Measurements from ENCODE around the gene CAMP.

The CAMP gene

DNA sequence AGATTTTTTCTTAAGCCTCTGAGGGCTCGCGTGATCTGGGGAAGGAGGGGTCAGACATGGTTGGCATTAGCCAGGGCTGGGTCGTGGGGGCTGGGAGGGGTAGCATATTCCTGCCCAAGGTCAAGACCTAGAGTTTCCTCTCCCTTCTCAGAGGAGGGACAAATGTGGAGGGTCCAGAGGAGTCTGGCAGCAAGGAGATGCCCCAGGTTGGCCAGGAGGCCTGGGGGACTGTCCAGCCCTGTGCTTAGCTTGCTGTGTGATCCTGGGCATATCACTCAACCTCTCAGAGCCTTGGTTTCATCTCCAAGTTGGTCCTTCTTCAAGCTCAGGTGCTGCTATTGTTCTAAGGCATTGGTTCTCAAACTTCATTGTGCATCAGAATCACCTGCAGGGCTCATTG, 9.1 kb upstream of the CAMP start:
- H3K27ac ChIP-seq, result no peak overlapping the region
- no peak for TF ChIP-seq ZFX (IDR thresholded peaks at IDR 0.05)
- TF ChIP-seq, protein P1, sequence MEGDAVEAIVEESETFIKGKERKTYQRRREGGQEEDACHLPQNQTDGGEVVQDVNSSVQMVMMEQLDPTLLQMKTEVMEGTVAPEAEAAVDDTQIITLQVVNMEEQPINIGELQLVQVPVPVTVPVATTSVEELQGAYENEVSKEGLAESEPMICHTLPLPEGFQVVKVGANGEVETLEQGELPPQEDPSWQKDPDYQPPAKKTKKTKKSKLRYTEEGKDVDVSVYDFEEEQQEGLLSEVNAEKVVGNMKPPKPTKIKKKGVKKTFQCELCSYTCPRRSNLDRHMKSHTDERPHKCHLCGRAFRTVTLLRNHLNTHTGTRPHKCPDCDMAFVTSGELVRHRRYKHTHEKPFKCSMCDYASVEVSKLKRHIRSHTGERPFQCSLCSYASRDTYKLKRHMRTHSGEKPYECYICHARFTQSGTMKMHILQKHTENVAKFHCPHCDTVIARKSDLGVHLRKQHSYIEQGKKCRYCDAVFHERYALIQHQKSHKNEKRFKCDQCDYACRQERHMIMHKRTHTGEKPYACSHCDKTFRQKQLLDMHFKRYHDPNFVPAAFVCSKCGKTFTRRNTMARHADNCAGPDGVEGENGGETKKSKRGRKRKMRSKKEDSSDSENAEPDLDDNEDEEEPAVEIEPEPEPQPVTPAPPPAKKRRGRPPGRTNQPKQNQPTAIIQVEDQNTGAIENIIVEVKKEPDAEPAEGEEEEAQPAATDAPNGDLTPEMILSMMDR (conservative IDR thresholded peaks at IDR 0.05), result no peak

DNA sequence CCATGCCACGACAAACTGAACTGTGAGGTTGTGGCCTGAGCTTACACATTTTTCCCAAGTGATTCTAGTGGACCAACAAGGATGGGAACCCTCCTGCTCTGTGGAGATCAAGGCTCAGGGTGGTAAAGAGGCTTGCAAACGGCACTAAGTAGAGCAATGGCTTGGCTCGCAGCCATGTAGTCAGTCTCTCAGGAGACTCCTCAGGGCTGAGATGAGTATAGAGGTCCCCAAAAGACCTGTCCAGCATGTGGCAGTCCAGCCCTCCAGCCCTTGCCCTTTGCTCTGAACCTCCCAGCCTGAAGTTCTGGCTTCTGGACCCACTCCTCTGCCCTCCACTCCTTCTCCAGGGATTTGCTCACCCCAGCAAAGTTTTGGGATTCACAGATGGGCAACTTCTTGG, 8.3 kb upstream of the CAMP start:
- TF ChIP-seq ZFX (IDR thresholded peaks at IDR 0.05), result no peak
- TF ChIP-seq, protein P1 (conservative IDR thresholded peaks at IDR 0.05), result no peak
- no peak overlapping the region for H3K27ac ChIP-seq

DNA sequence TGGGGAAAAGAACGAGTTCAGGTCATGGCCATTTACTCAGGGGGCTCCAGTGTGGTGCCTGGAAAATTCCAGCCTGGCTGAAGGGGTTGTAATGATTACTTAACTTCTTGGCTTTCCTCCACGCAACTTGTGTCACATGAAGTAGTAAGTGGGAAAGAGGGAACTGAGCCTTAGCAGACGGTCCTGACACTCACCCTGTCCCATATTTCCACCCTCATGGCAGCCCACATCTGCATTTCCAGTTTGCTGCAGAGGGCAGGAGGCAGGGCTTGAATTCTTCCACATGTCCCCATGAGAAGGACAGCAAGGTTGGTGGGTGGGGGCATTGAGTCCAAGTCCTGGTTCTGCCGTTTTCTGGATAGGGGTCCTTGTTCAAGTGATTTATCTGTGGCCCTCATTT, 7.8 kb upstream of the CAMP start:
- TF ChIP-seq, protein P1 (conservative IDR thresholded peaks at IDR 0.05), result no peak
- no peak for TF ChIP-seq ZFX (IDR thresholded peaks at IDR 0.05)
- 0 out of 2 replicates have a peak overlapping the region, but pooled peaks have one; percentile 1 for H3K27ac ChIP-seq

GRCh38 chr3:48215876-48216275, 7.4 kb upstream of the CAMP start:
- 0 out of 2 replicates have a peak overlapping the region, but pooled peaks have one; percentile 1 for H3K27ac ChIP-seq
- TF ChIP-seq, protein P1 (conservative IDR thresholded peaks at IDR 0.05), result no peak
- no peak for TF ChIP-seq ZFX (IDR thresholded peaks at IDR 0.05)

DNA sequence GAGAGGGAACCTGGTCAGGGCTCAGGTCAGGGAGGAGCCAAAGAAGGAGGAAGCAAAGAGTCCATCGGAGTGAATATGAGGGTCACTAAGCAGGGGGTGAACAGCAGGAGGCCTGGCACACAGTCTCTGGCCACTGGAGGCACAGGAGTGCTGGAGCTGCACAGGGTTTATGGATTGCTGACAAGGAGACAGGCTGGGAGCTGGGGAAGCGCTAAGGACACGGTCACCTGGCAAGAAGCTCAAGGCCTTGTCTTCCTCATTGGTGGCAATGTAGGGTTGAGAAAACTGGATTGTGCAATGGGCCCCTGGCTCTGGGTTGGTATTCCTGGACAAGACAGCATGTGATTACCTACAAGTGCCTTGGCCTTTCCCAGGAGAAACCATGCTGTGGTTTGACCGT, 5.8 kb upstream of the CAMP start:
- H3K27ac ChIP-seq, result no peak overlapping the region
- TF ChIP-seq, protein P1 (conservative IDR thresholded peaks at IDR 0.05), result no peak
- no peak for TF ChIP-seq ZFX (IDR thresholded peaks at IDR 0.05)

- TF ChIP-seq, protein P1 (conservative IDR thresholded peaks at IDR 0.05), result no peak
- TF ChIP-seq ZFX (IDR thresholded peaks at IDR 0.05), result no peak
- H3K27ac ChIP-seq, result no peak overlapping the region
These were observed 4.8 kb upstream of the CAMP start for GRCh38 chr3:48218537-48218936.

GRCh38 chr3:48219543-48219942, 3.8 kb upstream of the CAMP start:
- H3K27ac ChIP-seq, result no peak overlapping the region
- TF ChIP-seq ZFX (IDR thresholded peaks at IDR 0.05), result no peak
- TF ChIP-seq, protein P1 (conservative IDR thresholded peaks at IDR 0.05), result no peak
